Activated T-helper 1 cell treated with anti-CD3 and anti-CD28 coated beads, Interleukin-12 subunit alpha, Interleukin-12 subunit beta, Interleukin-2, Interleukin-4 antibody, amounts not matched to agents 30 ng/mL and 10 ng/mL and 1 ng/mL, durations not matched to agents 14 hours and 24 hours and 36 hours (primary cell): ENCODE measurements around the gene KCNK6. TPM values are rescaled to one million over a fixed set of nuclear protein-coding genes. Genes with fewer than 3 reads are reported as not detected.
"Not testable (repeated sequence)": the region's sequence is repeated elsewhere in the genome, so short reads cannot be mapped to it uniquely, and the experiment has no call there.

ENCODE experiments used
- DNase-seq: peaks from one replicate; pipeline ENCODE4 v3.0.0; 2021; ENCODE audit warnings: low spot score
- H3K27ac Mint-ChIP-seq: one replicate; pipeline ENCODE4 v1.8.0; 2021; ENCODE audit warnings: mild to moderate bottlenecking, mixed read lengths
- H3K27me3 Mint-ChIP-seq: one replicate; pipeline ENCODE4 v1.8.0; 2022; ENCODE audit warnings: mild to moderate bottlenecking, moderate library complexity, mixed read lengths; ENCODE audit not compliant: insufficient read depth
- H3K36me3 Mint-ChIP-seq: one replicate; pipeline ENCODE4 v1.8.0; 2021; ENCODE audit warnings: low read depth, mixed read lengths
- H3K4me1 Mint-ChIP-seq: one replicate; pipeline ENCODE4 v1.8.0; 2021; ENCODE audit warnings: low read depth, mixed read lengths
- H3K4me3 Mint-ChIP-seq: one replicate; pipeline ENCODE4 v1.8.0; 2021; ENCODE audit warnings: mild to moderate bottlenecking, moderate library complexity, mixed read lengths
- H3K9me3 Mint-ChIP-seq: one replicate; pipeline ENCODE4 v1.8.0; 2021; ENCODE audit warnings: mixed read lengths
- intact Hi-C: fragments of 100-400 bp; cut with micrococcal nuclease; formaldehyde crosslinking; loops from one replicate; pipeline ENCODE4 v1.15.1; 2024
- total RNA-seq: library from RNA; stranded (reverse); gene quantifications from 2 replicates; pipeline ENCODE4 v1.2.3, GENCODE V29; 2022

KCNK6 gene
- total RNA-seq, 1 donor from 2014 or later: 22.1 TPM

DNA sequence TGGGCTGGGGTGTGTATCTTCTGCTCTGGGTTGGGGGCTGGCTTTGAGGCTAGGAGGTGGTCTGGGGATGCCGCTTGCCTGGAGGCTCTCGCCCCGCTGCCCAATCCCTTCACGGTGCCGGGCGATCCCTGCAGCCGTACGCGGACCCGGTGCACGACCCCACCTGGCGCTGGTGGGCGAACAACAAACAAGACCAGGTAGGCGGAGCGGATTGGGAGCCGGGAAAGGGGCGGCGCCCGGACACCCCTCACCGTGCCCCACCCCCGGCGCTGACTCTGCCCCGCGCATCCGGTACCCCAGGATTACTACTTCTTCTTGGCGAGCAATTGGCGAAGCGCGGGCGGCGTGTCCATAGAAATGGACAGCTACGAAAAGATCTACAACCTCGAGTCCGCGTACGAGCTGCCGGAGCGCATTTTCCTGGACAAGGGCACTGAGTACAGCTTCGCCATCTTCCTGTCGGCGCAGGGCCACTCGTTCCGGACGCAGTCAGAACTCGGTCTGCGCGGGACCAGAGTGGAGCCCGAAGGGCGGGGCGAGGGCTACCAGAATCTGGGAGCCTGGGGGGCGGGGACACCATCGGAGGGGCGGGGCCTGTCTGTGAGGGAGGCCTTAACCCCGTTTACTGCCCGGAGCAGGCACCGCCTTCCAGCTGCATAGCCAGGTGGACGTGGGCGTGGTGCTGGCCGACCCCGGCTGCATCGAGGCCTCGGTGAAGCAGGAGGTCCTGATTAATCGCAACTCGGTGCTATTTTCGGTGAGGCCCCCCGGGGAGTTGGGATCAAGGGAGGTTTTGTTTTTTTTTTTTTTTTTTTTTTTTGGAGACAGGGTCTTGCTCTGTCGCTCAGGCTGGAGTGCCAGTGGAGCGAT, 42.7 kb downstream of the KCNK6 start:
- H3K36me3 Mint-ChIP-seq: no peaks in the 10 kb centered on the region
- peaks cover 22% of the 10 kb centered on the region for H3K4me1 Mint-ChIP-seq
- no peaks in the 10 kb centered on the region for H3K9me3 Mint-ChIP-seq
- peak overlapping the region; percentile 90 for H3K4me3 Mint-ChIP-seq
- peak overlapping the region; percentile 81 for H3K27ac Mint-ChIP-seq
- DNase-seq: peak; percentile 84
- intact Hi-C loops: loop anchor here (1.0 to 2.0 kb wide), 6 partner anchors 12 to 488 kb away; partner anchors contain the start of genes GGN, PSMD8, SIPA1L3 and SPRED3
- H3K27me3 Mint-ChIP-seq: peaks cover 29% of the 10 kb centered on the region

DNA sequence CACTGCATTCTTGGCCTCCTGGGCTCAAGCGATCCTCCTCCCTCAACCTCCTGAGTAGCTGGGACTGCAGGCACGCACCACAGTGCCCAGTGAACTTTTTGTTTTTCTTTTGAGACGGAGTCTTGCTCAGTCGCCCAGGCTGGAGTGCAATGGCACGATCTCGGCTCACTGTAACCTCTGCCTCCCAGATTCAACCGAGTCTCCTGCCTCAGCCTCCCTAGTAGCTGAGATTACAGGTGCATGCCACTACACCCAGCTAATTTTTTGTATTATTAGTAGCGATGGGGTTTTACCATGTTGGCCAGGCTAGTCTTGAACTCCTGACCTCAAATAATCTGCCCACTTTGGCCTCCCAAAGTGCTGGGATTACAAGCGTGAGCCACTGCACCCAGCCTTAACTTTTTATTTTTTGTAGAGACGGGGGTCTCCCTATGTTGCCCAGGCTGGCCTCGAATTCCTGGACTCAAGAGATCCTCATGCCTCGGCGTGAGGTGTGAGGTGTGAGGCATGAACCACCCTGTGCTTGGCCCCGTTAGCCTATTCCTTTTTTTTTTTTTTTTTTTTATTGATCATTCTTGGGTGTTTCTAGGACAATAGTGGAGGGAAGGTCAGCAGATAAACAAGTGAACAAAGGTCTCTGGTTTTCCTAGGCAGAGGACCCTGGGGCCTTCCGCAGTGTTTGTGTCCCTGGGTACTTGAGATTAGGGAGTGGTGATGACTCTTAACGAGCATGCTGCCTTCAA, 43.5 kb downstream of the KCNK6 start:
- H3K27ac Mint-ChIP-seq, DNase-seq, H3K9me3 Mint-ChIP-seq, H3K36me3 Mint-ChIP-seq: not testable (repeated sequence)
- intact Hi-C loops: loop anchor here (1.0 to 2.0 kb wide), 6 partner anchors 11 to 487 kb away; partner anchors contain the start of genes GGN, PSMD8, SIPA1L3 and SPRED3
- H3K27me3 Mint-ChIP-seq: peaks cover 26% of the 10 kb centered on the region
- H3K4me1 Mint-ChIP-seq: peaks cover 22% of the 10 kb centered on the region
- H3K4me3 Mint-ChIP-seq: peak overlapping the region; percentile 61

DNA sequence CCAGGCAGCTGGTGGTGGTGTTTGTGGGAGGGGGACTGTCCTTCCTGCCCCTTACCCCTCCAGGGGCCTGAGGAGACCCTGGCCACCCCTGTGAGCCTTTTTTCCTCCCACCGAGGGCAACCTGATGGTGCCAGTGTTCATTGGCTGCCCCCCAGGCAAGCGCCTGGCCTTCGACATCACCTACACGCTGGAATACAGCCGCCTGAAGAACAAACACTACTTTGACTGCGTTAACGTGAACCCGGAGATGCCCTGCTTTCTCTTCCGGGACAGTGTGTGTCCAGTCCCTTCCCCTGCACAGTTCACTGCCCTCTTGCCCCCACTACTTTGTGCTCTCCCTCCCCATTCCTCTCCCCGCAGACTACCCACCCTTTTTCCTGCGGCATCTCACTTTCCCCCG, 47.4 kb downstream of the KCNK6 start:
- Mint-ChIP-seq H3K27ac (no peak overlapping the region), H3K27me3 (peaks cover 6% of the 10 kb centered on the region), H3K9me3 (no peaks in the 10 kb centered on the region), H3K36me3 (no peaks in the 10 kb centered on the region), H3K4me3 (no peak overlapping the region), H3K4me1 (peaks cover 6% of the 10 kb centered on the region)
- DNase-seq: no peak
- intact Hi-C loops: no loop called here

DNA sequence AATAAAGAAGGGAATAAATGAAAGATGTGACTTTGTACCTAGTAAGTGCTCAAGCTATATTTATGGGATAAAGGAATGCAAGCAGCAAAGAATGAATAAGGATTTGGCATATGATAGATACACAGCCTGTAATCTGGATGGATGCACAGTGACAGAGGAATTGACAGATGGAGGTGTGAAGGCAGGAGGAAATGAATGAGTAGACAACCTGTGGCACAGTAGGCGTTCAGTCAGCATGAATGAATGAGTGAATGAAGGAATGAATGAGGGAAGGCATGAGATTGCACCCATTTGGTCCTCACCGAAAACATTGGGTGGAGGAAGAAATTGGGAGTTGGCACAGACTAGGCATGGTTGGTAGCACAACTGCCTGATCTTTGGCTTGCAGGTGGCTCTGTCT, 49.9 kb downstream of the KCNK6 start:
- H3K27ac Mint-ChIP-seq: no peak overlapping the region
- no peak for DNase-seq
- intact Hi-C loops: no loop called here
- H3K4me1 Mint-ChIP-seq: peaks cover 6% of the 10 kb centered on the region
- no peaks in the 10 kb centered on the region for H3K9me3 Mint-ChIP-seq
- H3K27me3 Mint-ChIP-seq: peaks cover 6% of the 10 kb centered on the region
- no peak overlapping the region for H3K4me3 Mint-ChIP-seq
- peaks cover under 1% of the 10 kb centered on the region for H3K36me3 Mint-ChIP-seq

DNA sequence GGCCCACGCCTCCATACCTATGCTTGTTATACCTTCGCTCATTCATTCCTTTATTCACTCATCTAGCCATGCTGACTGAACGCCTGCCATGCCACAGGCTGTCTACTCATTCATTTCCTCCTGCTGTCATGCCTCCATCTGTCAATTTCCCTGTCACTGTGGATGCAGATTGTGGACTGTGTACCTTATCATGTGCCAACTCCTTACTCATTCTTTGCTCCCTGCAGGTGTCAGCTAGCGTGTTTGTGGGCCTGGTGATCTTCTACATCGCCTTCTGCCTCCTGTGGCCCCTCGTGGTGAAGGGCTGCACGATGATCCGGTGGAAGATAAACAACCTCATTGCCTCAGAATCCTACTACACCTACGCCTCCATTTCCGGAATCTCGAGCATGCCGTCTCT, 50.7 kb downstream of the KCNK6 start:
- no peak for DNase-seq
- Mint-ChIP-seq H3K36me3 (peaks cover 7% of the 10 kb centered on the region), H3K4me3 (no peak overlapping the region), H3K27ac (no peak overlapping the region), H3K27me3 (peaks cover 6% of the 10 kb centered on the region), H3K9me3 (no peaks in the 10 kb centered on the region), H3K4me1 (peaks cover 13% of the 10 kb centered on the region)
- intact Hi-C loops: no loop called here

DNA sequence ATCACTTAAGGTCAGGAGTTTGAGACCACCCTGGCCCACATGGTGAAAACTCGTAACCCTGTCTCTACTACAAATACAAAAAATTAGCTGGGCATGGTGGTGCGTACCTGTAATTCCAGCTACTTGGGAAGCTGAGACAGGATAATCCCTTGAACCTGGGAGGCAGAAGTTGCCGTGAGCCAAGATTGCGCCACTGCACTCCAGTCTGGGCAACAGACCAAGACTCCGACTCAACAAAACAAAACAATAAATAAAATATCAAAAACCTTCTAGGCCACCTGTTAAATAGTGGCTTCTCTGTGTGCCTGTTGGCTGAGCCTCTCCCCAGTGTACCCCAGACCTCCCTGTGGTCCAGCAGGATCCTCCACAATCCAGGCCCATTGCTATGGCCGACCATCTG, 51.4 kb downstream of the KCNK6 start:
- H3K4me3 Mint-ChIP-seq: no peak overlapping the region
- peaks cover 6% of the 10 kb centered on the region for H3K27me3 Mint-ChIP-seq
- H3K4me1 Mint-ChIP-seq: peaks cover 21% of the 10 kb centered on the region
- H3K27ac Mint-ChIP-seq: no peak overlapping the region
- H3K36me3 Mint-ChIP-seq: peaks cover 14% of the 10 kb centered on the region
- intact Hi-C loops: no loop called here
- no peak for DNase-seq
- no peaks in the 10 kb centered on the region for H3K9me3 Mint-ChIP-seq

DNA sequence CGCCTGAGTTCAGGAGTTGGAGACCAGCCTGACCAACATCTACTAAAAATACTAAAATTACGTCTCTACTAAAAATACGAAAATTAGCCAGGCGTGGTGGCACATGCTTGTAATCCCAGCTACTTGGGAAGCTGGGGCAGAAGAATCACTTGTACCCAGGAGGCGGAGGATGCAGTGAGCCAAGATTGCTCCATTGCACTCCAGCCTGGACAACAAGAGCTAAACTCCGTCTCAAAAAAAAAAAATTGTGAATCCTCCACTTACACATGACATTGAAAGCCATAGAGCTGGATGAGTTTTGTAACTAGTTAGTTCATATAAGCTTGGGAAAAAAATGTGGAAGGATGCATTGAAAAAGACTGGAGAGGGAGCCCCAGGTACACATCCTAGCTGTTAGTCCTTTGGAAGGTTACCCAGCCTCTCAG, 54.3 kb downstream of the KCNK6 start:
- no peak for DNase-seq
- intact Hi-C loops: loop anchor here (1.0 kb wide), 12 partner anchors 12 to 525 kb away; partner anchors contain the start of genes EIF3K, NFKBIB, SIPA1L3 and SIRT2
- Mint-ChIP-seq H3K4me1 (peaks cover 31% of the 10 kb centered on the region), H3K36me3 (peaks cover 21% of the 10 kb centered on the region), H3K4me3 (peak overlapping the region; percentile 100), H3K27ac (peak overlapping the region; percentile 93), H3K27me3 (peaks cover 6% of the 10 kb centered on the region), H3K9me3 (no peaks in the 10 kb centered on the region)

DNA sequence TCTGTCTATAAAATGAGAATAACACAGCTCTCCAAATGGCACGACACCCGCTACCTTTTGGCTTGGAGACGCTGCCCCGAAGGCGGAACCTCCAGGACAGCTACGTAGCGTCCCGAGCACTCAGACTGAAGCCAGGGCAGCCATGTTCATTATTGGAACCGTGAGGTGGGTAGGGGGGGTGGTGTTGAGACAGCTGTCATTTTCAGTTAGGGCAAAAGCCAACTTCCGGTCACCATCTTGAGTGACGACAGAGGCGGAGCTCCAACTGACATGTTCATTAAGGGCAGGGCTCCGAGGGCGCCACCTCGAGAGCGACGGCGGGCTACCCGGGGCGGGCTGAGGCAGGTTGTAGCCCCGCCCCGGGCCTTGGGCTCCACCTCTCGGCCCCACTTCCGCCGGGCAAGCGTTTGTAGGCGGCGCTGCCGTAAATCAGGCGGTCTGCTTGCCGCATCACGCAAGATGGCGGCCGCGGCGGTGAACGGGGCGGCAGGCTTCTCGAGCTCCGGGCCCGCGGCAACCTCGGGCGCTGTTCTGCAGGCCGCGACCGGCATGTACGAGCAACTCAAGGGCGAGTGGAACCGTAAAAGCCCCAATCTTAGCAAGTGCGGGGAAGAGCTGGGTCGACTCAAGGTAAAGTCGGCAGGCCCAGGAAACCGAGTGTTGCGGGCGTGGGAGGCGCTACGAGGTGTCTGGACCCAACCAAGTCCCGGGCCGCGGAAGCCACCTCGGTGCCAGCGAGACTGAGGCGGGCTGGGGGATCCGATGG, 54.9 kb downstream of the KCNK6 start, which contains the start of gene PSMD8:
PSMD8 (plus strand) TSS at position 240 of the 766 bp plus-strand sequence; CDS start at position 271, 31 bp downstream.
- Mint-ChIP-seq H3K27me3 (peaks cover 3% of the 10 kb centered on the region), H3K36me3 (peaks cover 27% of the 10 kb centered on the region), H3K27ac (peak within 1 kb of the TSS; percentile 99), H3K9me3 (no peaks in the 10 kb centered on the region), H3K4me1 (peaks cover 31% of the 10 kb centered on the region), H3K4me3 (peak within 1 kb of the TSS; percentile 100)
- intact Hi-C loops: loop anchor here (1.0 kb wide), 12 partner anchors 12 to 525 kb away; partner anchors contain the start of genes EIF3K, NFKBIB, SIPA1L3 and SIRT2
- DNase-seq: peak; percentile 98

DNA sequence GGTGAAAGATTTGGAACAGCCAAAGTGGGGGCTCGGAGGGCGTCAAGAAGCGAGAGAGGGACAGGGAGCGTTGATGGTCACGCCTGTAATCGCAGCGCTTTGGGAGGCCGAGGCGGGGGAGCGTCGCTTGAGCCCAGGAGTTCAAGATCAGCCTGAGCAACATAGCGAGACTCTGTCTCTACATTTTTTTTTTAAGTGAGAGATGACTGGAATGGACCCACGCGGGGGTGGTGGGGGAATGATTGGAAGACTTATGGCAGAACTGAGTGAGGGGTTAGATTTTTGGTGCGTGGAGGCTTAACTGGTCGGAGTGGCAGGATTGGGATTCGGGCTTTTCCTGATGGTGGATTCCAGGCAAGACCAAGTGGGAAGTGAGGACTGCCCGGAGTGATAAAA, 55.5 kb downstream of the KCNK6 start:
- intact Hi-C loops: no loop called here
- H3K36me3 Mint-ChIP-seq: peaks cover 28% of the 10 kb centered on the region
- no peak for DNase-seq
- H3K27ac Mint-ChIP-seq: peak overlapping the region; percentile 99
- peaks cover under 1% of the 10 kb centered on the region for H3K27me3 Mint-ChIP-seq
- no peaks in the 10 kb centered on the region for H3K9me3 Mint-ChIP-seq
- peak overlapping the region; percentile 100 for H3K4me3 Mint-ChIP-seq
- H3K4me1 Mint-ChIP-seq: peaks cover 31% of the 10 kb centered on the region

DNA sequence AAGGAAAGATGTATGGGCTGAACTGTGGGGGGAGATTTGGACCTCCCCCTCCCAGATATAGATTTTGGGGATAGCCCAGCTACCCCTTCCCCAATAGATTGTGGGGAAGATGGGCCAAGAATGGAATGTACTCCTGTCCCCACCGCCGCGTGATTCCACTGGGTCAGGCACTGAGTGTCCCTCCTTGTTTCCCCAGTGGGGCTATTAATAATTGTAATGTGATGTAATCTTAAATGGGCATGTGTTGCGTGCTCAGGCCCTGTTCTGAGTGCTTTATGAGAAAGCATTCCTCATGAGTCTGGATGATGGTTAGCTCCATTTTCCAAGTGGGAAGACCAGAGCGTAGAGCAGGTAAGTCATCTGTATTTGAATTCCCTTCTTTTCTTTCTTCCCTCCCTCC, 56.1 kb downstream of the KCNK6 start:
- intact Hi-C loops: no loop called here
- Mint-ChIP-seq H3K27me3 (no peaks in the 10 kb centered on the region), H3K9me3 (no peaks in the 10 kb centered on the region), H3K36me3 (peaks cover 34% of the 10 kb centered on the region), H3K4me1 (peaks cover 31% of the 10 kb centered on the region), H3K27ac (peak overlapping the region; percentile 99), H3K4me3 (peak overlapping the region; percentile 100)
- no peak for DNase-seq

DNA sequence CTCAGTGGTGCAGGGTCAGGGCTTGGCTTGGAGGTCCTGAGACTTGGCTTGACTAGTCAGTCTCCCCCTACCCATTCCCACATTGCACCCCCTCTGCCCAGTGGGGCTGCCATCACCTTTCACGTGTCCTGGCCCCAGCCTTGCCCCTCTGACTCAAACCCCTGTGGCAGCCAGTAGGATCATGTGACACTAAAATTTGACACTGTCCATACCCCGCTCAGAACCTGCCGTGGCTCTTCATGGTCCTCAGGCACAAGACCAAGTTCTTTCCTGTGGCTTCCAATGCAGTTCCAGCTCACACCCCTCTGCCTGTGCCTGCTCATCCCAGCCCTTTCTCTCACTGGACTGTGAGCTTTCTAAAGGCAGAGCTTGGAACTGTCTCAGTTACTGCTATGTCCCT, 56.9 kb downstream of the KCNK6 start:
- Mint-ChIP-seq H3K9me3 (no peaks in the 10 kb centered on the region), H3K4me1 (peaks cover 31% of the 10 kb centered on the region), H3K4me3 (peak overlapping the region; percentile 100), H3K27ac (peak overlapping the region; percentile 65), H3K27me3 (no peaks in the 10 kb centered on the region), H3K36me3 (peaks cover 34% of the 10 kb centered on the region)
- DNase-seq: no peak
- intact Hi-C loops: no loop called here

DNA sequence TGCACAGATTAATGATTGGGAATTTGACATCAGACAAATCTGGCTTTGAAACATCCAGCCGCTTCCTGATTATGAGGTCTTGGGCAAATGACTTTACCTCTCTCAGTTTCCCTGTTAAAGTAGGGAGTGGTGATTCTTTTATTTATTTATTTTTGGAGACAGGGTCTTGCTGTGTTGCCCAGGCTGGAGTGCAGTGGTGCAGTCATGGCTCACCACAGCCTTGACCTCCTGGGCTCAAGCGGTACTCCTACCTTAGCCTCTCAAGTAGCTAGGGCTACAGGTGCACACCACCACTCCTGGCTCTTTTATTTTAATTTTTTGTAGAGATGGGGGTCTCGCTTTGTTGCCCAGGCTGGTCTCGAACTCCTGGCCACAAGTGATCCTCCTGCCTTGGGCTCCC, 57.4 kb downstream of the KCNK6 start:
- Mint-ChIP-seq H3K9me3 (no peaks in the 10 kb centered on the region), H3K4me1 (peaks cover 31% of the 10 kb centered on the region), H3K36me3 (peaks cover 37% of the 10 kb centered on the region), H3K27ac (peak overlapping the region; percentile 65), H3K27me3 (no peaks in the 10 kb centered on the region), H3K4me3 (peak overlapping the region; percentile 100)
- intact Hi-C loops: no loop called here
- no peak for DNase-seq
